ENCODE data around the gene SIL1. TPM values are rescaled to one million over a fixed set of nuclear protein-coding genes. Genes with fewer than 3 reads are reported as not detected.
"Not testable (repeated sequence)": the region's sequence is repeated elsewhere in the genome, so short reads cannot be mapped to it uniquely, and the experiment has no call there.

SIL1 gene
- polyA plus RNA-seq, 2 of the 4 experiments (the other 2 are of a cell fraction): 27.6 to 45.5 TPM

GRCh38 chr5:139113892-139114291, 84.3 kb downstream of the SIL1 start (continued):
- no peak for TF ChIP-seq ZFP36 (IDR thresholded peaks at IDR 0.05; ENCODE audit: borderline replicate concordance, partially characterized antibody)
- no peak for TF ChIP-seq MAZ (IDR thresholded peaks at IDR 0.05; ENCODE audit: borderline replicate concordance, low read depth, low read length)
- TF ChIP-seq POLR2A (IDR thresholded peaks at IDR 0.05; ENCODE audit: low read length): no peak

GRCh38 chr5:139112362-139112761, 85.8 kb downstream of the SIL1 start:
- H3K9me3 ChIP-seq; DNase-seq (ENCODE audit: low read depth in 1 of 2, low spot score in 1 of 2); H3K4me1 ChIP-seq; H3K4me3 ChIP-seq; ATAC-seq; H3K27ac ChIP-seq; H3K4me2 ChIP-seq; CTCF ChIA-PET; POLR2A ChIA-PET; FAIRE-seq: not testable (repeated sequence)
- WGBS (ENCODE audit: missing lambda C conversion rate): 80% methylated on average over 2 of the region's 39 CpGs

GRCh38 chr5:139110526-139111168, 87.5 kb downstream of the SIL1 start:
- ATAC-seq: no peak
- H3K4me1 ChIP-seq: no peaks in the 10 kb centered on the region
- no peak overlapping the region for H3K4me2 ChIP-seq
- H3K27ac ChIP-seq: no peak overlapping the region
- ChIA-PET POLR2A (no interaction called here), CTCF (interaction anchor here (0.6 kb wide), 1 partner anchor 437 kb away, joined by 3 read pairs; no protein-coding TSS in a partner anchor)
- no peaks in the 10 kb centered on the region for H3K9me3 ChIP-seq
- no peak for FAIRE-seq
- TF ChIP-seq CBX2 (IDR thresholded peaks at IDR 0.05; ENCODE audit: borderline replicate concordance, low read depth) (no peak), RARB (CRISPR knock-in tag; IDR thresholded peaks at IDR 0.05) (no peak), USF2 (IDR thresholded peaks at IDR 0.05) (no peak), BHLHE40 (IDR thresholded peaks at IDR 0.05; ENCODE audit: low read depth, low read length) (no peak), BCL3 (IDR thresholded peaks at IDR 0.05) (no peak), GATA3 (IDR thresholded peaks at IDR 0.05; ENCODE audit: borderline replicate concordance) (no peak), NPAS2 (CRISPR knock-in tag; IDR thresholded peaks at IDR 0.05; ENCODE audit: borderline replicate concordance) (no peak), FOSB (CRISPR knock-in tag; IDR thresholded peaks at IDR 0.05) (no peak), CBX8 (IDR thresholded peaks at IDR 0.05) (no peak), FOXS1 (CRISPR knock-in tag; IDR thresholded peaks at IDR 0.05) (no peak), JUN (IDR thresholded peaks at IDR 0.05) (no peak), CHD2 (IDR thresholded peaks at IDR 0.05; ENCODE audit: low read length, partially characterized antibody) (no peak), NFE2L2 (conservative IDR thresholded peaks at IDR 0.05; ENCODE audit: low read length) (no peak)
- DNase-seq (ENCODE audit: low read depth in 1 of 2, low spot score in 1 of 2): no peak
- no peak overlapping the region for H3K4me3 ChIP-seq

- no peak for ATAC-seq
- WGBS (ENCODE audit: missing lambda C conversion rate): 94% methylated on average over 10 of the region's 10 CpGs
- POLR2A ChIA-PET: no interaction called here
- no peak overlapping the region for H3K4me3 ChIP-seq
- DNase-seq (ENCODE audit: low read depth in 1 of 2, low spot score in 1 of 2): no peak
- CTCF ChIA-PET: interaction anchor here (0.6 kb wide), 1 partner anchor 659 kb away, joined by 3 read pairs; no protein-coding TSS in a partner anchor
- no peak overlapping the region for H3K4me2 ChIP-seq
- H3K9me3 ChIP-seq: no peaks in the 10 kb centered on the region
- H3K4me1 ChIP-seq: no peaks in the 10 kb centered on the region
- no peak overlapping the region for H3K27ac ChIP-seq
- no peak for FAIRE-seq
- TF ChIP-seq EP300 (IDR thresholded peaks at IDR 0.05): no peak
- TF ChIP-seq EHF (CRISPR knock-in tag; IDR thresholded peaks at IDR 0.05): no peak
- no peak for TF ChIP-seq NR3C1 (IDR thresholded peaks at IDR 0.05)
- TF ChIP-seq RFX5 (IDR thresholded peaks at IDR 0.05): no peak
- TF ChIP-seq JUN (IDR thresholded peaks at IDR 0.05): no peak
- TF ChIP-seq MAFK (IDR thresholded peaks at IDR 0.05; ENCODE audit: partially characterized antibody): no peak
- TF ChIP-seq HOXB13 (CRISPR knock-in tag; IDR thresholded peaks at IDR 0.05; ENCODE audit: low read depth): no peak
- TF ChIP-seq NFE2L2 (conservative IDR thresholded peaks at IDR 0.05; ENCODE audit: low read length): no peak
- TF ChIP-seq EHMT2 (IDR thresholded peaks at IDR 0.05; ENCODE audit: low read depth): no peak
- TF ChIP-seq PBX3 (IDR thresholded peaks at IDR 0.05): no peak
- TF ChIP-seq HOXA7 (CRISPR knock-in tag; IDR thresholded peaks at IDR 0.05): no peak
- no peak for TF ChIP-seq SREBF2 (IDR thresholded peaks at IDR 0.05)
- TF ChIP-seq USF2 (IDR thresholded peaks at IDR 0.05): no peak
- TF ChIP-seq TP53 (CRISPR knock-in tag; IDR thresholded peaks at IDR 0.05): no peak
- TF ChIP-seq CBX8 (IDR thresholded peaks at IDR 0.05): no peak
- TF ChIP-seq E2F6 (IDR thresholded peaks at IDR 0.05; ENCODE audit: borderline replicate concordance, low read depth): no peak
- no peak for TF ChIP-seq HOXB5 (CRISPR knock-in tag; IDR thresholded peaks at IDR 0.05)
Observed at GRCh38 chr5:139108063-139108824, 89.9 kb downstream of the SIL1 start.

Data from A549 (cell line).